Left renal pelvis (tissue), 4 donors: Measurements from ENCODE around the gene MORC3. TPM values are rescaled to one million over a fixed set of nuclear protein-coding genes. Genes with fewer than 3 reads are reported as not detected.
"Not testable (repeated sequence)": the region's sequence is repeated elsewhere in the genome, so short reads cannot be mapped to it uniquely, and the experiment has no call there.

Source experiments
- DNase-seq, 4 donors: peaks; one replicate each; pipeline ENCODE4 v3.0.0-alpha.2; 2013; ENCODE audit warnings: low read depth in 4 of 4, low spot score in 3 of 4
- polyA plus RNA-seq, 4 donors: library from polyadenylated mRNA; unstranded; fragments of 120-200 nt; gene quantifications; one replicate each; pipeline ENCODE4 v1.2.1, GENCODE V29; 2013; ENCODE audit not compliant: insufficient read length in 4 of 4

Gene MORC3
- polyA plus RNA-seq, 4 donors = 38.0 to 41.2 (median 38.9) TPM

- DNase-seq = no peak
Observed at GRCh38 chr21:36323032-36323431, 3.0 kb downstream of the MORC3 start.

- DNase-seq = no peak
Observed at GRCh38 chr21:36325373-36326010, 5.5 kb downstream of the MORC3 start.

DNA sequence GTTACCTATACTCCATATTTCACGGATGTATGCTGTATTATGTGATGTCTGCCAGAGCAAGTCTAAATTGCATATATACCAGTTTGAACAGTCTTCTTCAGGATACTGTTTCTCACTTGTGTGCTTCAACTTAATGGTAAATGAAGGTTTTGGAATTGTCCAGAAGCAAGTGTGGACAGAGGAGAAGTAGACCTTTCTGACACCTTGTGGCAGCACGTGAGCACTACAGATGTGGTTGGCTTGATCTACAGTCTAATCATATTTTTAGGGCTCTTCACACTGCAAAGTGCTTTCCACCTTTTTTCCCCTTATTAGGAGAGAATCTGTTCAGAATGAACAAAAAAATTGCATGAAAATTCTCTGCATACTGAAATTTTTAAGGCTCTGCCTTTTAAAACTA is 10.9 kb downstream of the MORC3 start:
- no peak for DNase-seq

DNA sequence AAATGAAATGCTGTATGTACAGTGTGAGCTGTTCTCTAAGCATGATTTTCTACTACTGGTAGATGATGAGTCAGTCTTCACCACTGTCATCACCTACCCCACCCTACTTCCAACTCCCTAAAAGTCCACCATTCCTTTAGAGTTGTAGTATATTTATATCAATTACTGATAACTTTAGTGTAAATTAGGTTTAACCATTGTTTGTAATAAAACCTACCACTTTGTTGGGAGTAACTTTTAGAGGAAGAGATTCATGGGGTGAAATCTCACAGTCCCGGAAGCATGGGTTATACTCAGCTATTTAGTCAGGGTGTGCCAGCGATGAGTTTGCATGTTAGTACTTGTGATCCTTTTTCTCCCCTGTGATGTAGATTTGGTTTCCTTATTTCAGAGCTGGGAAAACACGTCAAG is 17.1 kb downstream of the MORC3 start:
- DNase-seq = no peak

GRCh38 chr21:36338975-36339374 is 19.0 kb downstream of the MORC3 start:
- no peak for DNase-seq

DNA sequence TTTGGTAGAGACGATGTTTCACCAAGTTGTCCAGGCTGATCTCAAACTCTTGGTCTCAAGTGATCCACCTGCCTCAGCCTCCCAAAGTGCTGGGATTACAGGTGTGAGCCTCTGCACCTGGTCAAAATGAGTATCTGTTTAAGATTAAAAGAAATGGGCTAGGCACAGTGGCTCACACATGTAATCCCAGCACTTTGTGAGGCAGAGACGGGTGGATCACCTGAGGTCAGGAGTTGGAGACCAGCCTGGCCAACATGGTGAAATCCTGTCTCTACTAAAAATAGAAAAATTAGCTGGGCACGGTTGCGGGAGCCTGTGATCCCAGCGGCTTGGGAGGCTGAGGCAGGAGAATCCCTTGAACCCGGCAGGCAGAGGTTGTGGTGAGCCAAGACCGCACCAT is 22.6 kb downstream of the MORC3 start:
- not testable (repeated sequence) for DNase-seq

- DNase-seq = no peak
Observed at GRCh38 chr21:36344931-36345330, 24.9 kb downstream of the MORC3 start.

GRCh38 chr21:36347278-36347961 is 27.4 kb downstream of the MORC3 start:
- no peak for DNase-seq

DNA sequence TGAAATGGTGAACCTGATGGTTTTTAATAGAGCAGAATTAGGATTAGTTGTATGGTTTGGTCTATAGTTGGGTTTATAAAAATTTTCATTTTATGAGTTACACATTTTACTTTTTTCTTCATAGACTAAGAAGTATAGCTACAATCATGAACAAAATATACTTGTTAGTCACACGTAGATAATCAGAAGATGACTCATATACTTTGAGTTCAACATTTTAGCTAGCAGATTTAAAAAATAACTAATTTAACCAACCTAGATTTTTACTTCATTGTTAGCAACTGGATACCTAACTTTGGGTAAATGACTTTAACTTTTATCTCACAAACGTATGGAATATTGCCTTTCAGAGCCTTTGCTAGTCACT is 27.9 kb downstream of the MORC3 start:
- no peak for DNase-seq

DNA sequence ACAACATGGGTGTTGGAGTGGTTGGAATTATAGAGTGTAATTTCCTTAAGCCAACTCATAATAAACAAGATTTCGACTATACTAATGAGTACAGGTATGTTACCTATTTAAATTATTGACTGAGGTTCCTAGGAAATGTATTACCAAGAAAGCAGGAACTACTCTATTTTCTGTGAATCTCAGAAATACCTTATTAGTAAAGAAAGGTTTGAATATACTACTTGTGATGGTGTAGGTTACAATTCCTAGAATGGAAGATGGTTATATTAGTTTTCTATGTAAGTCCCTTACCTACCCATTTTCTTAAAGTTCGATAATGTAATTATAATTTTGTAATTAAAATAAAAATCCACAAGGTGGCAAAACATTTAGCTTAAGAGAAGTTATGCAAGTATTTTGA is 29.3 kb downstream of the MORC3 start:
- DNase-seq = no peak

DNA sequence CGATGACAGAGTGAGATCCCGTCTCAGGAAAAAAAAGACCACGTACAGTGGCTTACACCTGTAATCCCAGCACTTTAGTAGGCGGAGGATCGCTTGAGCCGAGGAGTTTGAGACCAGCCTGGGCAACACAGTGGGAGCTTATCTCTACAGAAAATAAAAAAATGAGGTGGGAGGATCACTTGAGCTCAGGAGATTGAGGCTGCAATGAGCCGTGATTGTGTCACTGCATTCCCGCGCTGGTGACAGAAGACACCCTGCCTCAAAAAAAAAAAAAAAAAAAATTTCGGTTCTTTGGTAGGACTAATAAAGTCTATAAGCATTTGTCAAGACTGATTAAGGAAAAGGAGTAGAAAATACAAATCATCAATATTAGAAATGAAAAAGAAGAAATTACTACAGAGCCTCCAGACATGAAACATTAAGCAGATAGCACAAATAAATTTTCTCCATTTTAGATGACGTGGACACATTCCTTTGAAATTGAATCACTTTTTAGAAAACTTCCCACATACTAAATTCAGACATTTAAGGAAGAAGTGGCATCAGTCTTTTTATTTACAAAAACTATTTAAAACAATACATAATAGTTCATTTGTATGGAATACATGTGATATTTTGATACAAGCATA is 30.4 kb downstream of the MORC3 start:
- DNase-seq = no peak

DNA sequence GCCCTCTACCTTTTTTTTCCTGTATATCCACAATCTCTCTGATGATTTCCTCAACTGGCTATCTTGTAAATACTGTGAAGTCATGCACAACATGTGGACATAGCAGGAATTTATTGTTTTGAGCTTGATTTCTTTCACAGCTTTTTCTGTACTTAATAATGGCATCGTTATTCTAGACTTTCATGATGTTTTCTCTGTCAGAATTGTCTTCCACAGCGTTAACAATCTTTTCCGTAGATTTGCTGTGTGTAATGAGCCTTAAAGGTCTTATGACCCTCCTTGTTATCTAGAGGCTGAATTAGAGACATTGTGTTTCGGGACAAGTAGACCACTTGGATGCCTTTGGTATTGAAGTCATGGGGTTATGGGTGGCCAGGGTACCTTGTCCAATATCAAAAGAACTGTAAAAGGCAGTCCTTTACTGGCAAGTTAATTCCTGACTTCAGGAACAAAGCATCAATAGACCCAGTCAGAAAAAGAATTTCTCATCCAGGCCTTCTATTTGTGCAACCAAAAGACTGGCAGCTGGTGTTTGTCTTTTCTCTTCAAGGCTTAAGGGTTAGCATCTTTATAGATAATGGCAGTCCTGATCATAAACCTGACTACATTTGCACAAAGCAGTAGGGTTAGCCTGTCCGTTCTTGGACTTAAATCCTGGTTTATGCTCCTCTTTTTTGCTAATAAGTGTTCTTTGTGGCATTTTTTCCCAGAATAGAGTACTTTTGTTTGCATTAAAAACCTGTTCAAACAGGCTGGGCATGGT is 35.1 kb downstream of the MORC3 start:
- DNase-seq = no peak

GRCh38 chr21:36355868-36356267 is 35.9 kb downstream of the MORC3 start:
- no peak for DNase-seq

DNA sequence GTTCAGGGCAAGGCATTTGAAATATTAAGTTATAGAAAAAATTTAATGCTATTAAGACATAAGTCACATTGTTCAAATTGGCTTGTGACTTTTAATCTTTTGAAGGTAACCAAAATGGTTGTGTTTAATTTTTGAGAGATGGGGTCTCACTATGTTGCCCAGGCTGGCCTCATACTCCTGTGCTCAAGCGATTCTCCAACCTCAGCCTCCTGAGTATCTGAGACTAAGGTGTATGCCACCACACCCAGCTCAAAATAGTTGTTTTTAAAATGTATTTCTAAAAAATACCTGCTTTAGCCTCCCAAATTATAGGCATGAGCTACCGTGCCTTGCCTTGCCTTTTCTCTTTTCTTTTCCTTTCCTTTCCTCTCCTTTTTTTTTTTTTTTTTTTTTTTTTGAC is 39.2 kb downstream of the MORC3 start:
- DNase-seq = no peak

DNA sequence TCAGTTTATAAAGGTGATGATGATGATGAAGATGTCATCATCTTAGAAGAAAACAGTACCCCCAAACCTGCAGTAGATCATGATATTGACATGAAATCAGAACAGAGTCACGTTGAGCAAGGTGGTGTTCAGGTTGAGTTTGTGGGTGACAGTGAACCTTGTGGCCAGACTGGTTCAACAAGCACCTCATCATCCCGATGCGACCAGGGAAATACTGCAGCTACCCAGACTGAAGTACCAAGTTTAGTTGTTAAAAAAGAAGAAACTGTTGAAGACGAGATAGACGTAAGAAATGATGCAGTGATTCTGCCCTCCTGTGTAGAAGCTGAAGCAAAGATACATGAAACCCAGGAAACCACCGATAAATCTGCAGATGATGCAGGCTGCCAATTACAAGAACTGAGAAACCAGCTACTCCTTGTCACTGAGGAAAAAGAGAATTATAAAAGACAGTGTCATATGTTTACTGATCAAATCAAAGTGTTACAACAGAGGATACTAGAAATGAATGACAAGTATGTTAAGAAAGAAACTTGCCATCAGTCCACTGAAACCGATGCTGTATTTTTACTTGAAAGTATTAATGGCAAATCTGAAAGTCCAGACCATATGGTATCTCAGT is 49.2 kb downstream of the MORC3 start:
- DNase-seq = no peak

DNA sequence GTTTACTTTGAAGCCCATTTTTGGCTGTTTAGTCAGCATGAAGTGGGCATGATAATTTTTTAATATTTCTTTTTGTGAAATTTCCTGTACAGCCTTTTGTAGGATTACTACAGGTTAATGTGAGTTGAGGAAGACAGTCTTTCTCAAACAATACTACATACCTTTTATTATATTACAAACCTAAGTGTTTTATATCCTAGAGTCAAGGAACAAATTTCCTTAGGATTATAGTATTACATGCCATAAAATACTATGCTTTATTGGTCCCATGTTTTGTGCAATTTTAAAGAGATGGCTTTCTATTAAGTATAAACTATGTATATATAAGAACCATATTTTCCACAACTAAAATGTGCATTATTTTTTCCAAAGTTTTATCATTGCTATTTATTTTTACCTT is 56.0 kb downstream of the MORC3 start:
- DNase-seq = no peak

DNA sequence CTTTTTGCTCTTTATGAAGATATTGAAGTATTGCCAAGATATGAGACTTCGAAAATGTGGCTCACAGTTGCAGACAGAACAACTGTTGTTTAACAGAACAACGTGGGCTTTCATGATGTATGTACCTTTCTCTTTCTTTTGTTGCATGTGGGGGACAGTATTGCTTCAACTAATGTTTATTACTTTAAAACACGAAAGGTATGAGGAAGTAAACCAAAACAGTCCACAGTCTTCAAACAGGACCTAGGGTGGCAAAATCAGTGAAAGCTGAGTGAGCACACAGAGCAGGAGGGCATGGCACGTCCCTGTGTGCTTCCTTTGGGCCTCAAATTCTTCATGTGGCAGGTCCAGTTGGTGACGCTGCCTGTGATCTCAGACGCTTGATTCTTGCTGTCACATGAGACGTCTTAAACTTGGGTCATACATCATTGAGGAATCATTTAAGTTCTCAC is 57.4 kb downstream of the MORC3 start:
- no peak for DNase-seq

GRCh38 chr21:36379251-36379650 is 59.3 kb downstream of the MORC3 start:
- no peak for DNase-seq

- no peak for DNase-seq
Observed at GRCh38 chr21:36381841-36382589, 62.0 kb downstream of the MORC3 start.

- not testable (repeated sequence) for DNase-seq
Observed at GRCh38 chr21:36382722-36383121, 62.7 kb downstream of the MORC3 start.
